Neural cell (in vitro differentiated cells): ENCODE data around the gene MEGF11. TPM values are rescaled to one million over a fixed set of nuclear protein-coding genes. Genes with fewer than 3 reads are reported as not detected.

ENCODE experiments used
- H2AFZ ChIP-seq: fragments of 200-600, 300-800 bp; sonication (generic), shearing (Covaris generic); 2 replicates; pipeline ENCODE4 v1.6.0; 2014; ENCODE audit warnings: low read depth, mild to moderate bottlenecking, antibody characterized with exemption, low read length, moderate library complexity
- H3F3A ChIP-seq: fragments of 200-600 bp; shearing (Covaris generic); 2 replicates; pipeline ENCODE4 v1.6.1; 2016; ENCODE audit warnings: mild to moderate bottlenecking, moderate library complexity, mixed read lengths, antibody characterized with exemption, low read length; ENCODE audit not compliant: insufficient read depth, poor library complexity, severe bottlenecking
- H3K27ac ChIP-seq: fragments of 200-600, 300-800 bp; sonication (generic), shearing (Covaris generic); 2 replicates; pipeline ENCODE4 v1.5.1; 2014; ENCODE audit warnings: mild to moderate bottlenecking, low read length, moderate library complexity
- H3K27me3 ChIP-seq: fragments of 300-800, 200-600 bp; sonication (generic), shearing (Covaris generic); 2 replicates; pipeline ENCODE4 v1.6.0; 2014; ENCODE audit warnings: mild to moderate bottlenecking, low read depth, low read length, moderate library complexity; ENCODE audit not compliant: insufficient read depth
- H3K36me3 ChIP-seq: fragments of 300-800, 200-600 bp; sonication (generic), shearing (Covaris generic); 2 replicates; pipeline ENCODE4 v1.5.1; 2014; ENCODE audit warnings: mild to moderate bottlenecking, antibody characterized with exemption, low read length, moderate library complexity; ENCODE audit not compliant: insufficient read depth
- H3K4me2 ChIP-seq: fragments of 300-800, 200-600 bp; sonication (generic), shearing (Covaris generic); 2 replicates; pipeline ENCODE4 v1.6.0; 2014; ENCODE audit warnings: mild to moderate bottlenecking, low read length
- H3K4me3 ChIP-seq: fragments of 300-800, 200-600 bp; sonication (generic), shearing (Covaris generic); 2 replicates; pipeline ENCODE4 v1.5.1; 2014; ENCODE audit warnings: mild to moderate bottlenecking, low read length, moderate library complexity
- H3K79me2 ChIP-seq: fragments of 200-600 bp; shearing (Covaris generic); replicated peaks from 2 replicates; pipeline ENCODE4 v1.6.0; 2014; ENCODE audit warnings: mild to moderate bottlenecking, low read length, moderate library complexity; ENCODE audit not compliant: insufficient read depth
- H3K9ac ChIP-seq: fragments of 300-800, 200-600 bp; sonication (generic), shearing (Covaris generic); 2 replicates; pipeline ENCODE4 v1.6.1; 2016; ENCODE audit warnings: mild to moderate bottlenecking, low read length, mixed read lengths
- H3K9me2 ChIP-seq: fragments of 200-600 bp; shearing (Covaris generic); 2 replicates; pipeline ENCODE4 v1.6.1; 2016; ENCODE audit warnings: mild to moderate bottlenecking, low read length, mixed read lengths; ENCODE audit not compliant: insufficient read depth
- H3K9me3 ChIP-seq: fragments of 200-600, 300-800 bp; sonication (generic), shearing (Covaris generic); 2 replicates; pipeline ENCODE4 v1.6.1; 2016; ENCODE audit warnings: mild to moderate bottlenecking, mixed run types, low read length, moderate library complexity, mixed read lengths
- H4K20me1 ChIP-seq: fragments of 200-600 bp; shearing (Covaris generic); 2 replicates; pipeline ENCODE4 v1.6.1; 2016; ENCODE audit warnings: mild to moderate bottlenecking, mixed run types; ENCODE audit not compliant: insufficient read depth
- EP300 ChIP-seq: fragments of 450-650 bp; conservative IDR thresholded peaks from 2 replicates; pipeline ENCODE4 v1.6.1; 2014; ENCODE audit warnings: antibody characterized with exemption, mild to moderate bottlenecking, moderate library complexity; ENCODE audit not compliant: poor library complexity, severe bottlenecking
- EZH2 ChIP-seq: fragments of 200-600, 300-800 bp; shearing (Covaris generic), sonication (generic); IDR thresholded peaks from 2 replicates; pipeline ENCODE4 v1.6.1; 2014; ENCODE audit warnings: antibody characterized with exemption, low read length, borderline replicate concordance, mild to moderate bottlenecking; ENCODE audit not compliant: insufficient read depth, poor library complexity, severe bottlenecking
- MXI1 ChIP-seq: fragments of 450-650 bp; conservative IDR thresholded peaks from 2 replicates; pipeline ENCODE4 v1.6.1; 2014; ENCODE audit warnings: antibody characterized with exemption, mild to moderate bottlenecking; ENCODE audit not compliant: poor library complexity, severe bottlenecking
- POLR2AphosphoS5 ChIP-seq: IDR thresholded peaks from 2 replicates; pipeline ENCODE4 v1.6.1; 2012
- RAD21 ChIP-seq: fragments of 450-650 bp; conservative IDR thresholded peaks from 2 replicates; pipeline ENCODE4 v1.6.1; 2014; ENCODE audit warnings: antibody characterized with exemption, mild to moderate bottlenecking, moderate library complexity
- SMC3 ChIP-seq: fragments of 450-650 bp; conservative IDR thresholded peaks from 2 replicates; pipeline ENCODE4 v1.6.1; 2014; ENCODE audit warnings: antibody characterized with exemption, mild to moderate bottlenecking, moderate library complexity; ENCODE audit not compliant: poor library complexity
- TAF1 ChIP-seq: IDR thresholded peaks from 2 replicates; pipeline ENCODE4 v1.6.1; 2012; ENCODE audit warnings: low read depth
- polyA plus RNA-seq: library from polyadenylated mRNA; depleted of rRNA; stranded (reverse); fragments of >200 nt; gene quantifications from 2 replicates; pipeline ENCODE4 v1.2.3, GENCODE V29; 2014
- TF ChIP-seq, protein P1 (sequence below): fragments of 450-650 bp; IDR thresholded peaks from 2 replicates; pipeline ENCODE4 v1.5.1; 2014; ENCODE audit warnings: antibody characterized with exemption, mild to moderate bottlenecking, moderate library complexity; ENCODE audit not compliant: poor library complexity, severe bottlenecking
- TF ChIP-seq, protein P2 (sequence below): IDR thresholded peaks from 2 replicates; pipeline ENCODE4 v1.6.1; 2012; ENCODE audit warnings: borderline replicate concordance

MEGF11 gene
- polyA plus RNA-seq, 1 donor from 2014 or later: 0.64 TPM

DNA sequence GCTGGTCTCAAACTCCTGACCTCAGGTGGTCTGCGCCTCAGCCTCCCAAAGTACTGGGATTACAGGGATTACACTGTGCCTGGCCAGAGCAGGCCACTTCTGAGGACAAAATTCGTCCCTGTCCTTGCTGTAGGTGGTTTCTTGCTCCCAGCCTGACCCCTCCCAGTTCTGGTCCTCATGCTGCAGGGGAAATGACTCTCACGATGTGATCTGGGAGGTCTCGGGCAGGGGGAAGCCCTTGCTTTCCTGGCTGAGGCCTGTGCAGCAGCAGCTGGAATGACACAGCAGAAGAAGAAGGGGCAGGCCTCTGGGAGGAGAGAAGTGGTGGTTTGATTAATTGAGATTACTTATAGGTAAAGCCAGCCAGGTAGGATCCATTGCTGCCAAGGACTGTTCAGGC is 39.3 kb downstream of the MEGF11 start:
- no peaks in the 10 kb centered on the region for H4K20me1 ChIP-seq
- H2AFZ ChIP-seq: no peak overlapping the region
- H3K79me2 ChIP-seq: no peaks in the 10 kb centered on the region
- no peak overlapping the region for H3K9ac ChIP-seq
- H3K9me3 ChIP-seq: no peaks in the 10 kb centered on the region
- no peak overlapping the region for H3K27ac ChIP-seq
- H3K4me3 ChIP-seq: no peak overlapping the region
- H3K9me2 ChIP-seq: no peaks in the 10 kb centered on the region
- H3K36me3 ChIP-seq: no peaks in the 10 kb centered on the region
- H3F3A ChIP-seq: no peaks in the 10 kb centered on the region
- H3K27me3 ChIP-seq: no peaks in the 10 kb centered on the region
- H3K4me2 ChIP-seq: no peak overlapping the region
- TF ChIP-seq RAD21: no peak
- TF ChIP-seq, protein P1, sequence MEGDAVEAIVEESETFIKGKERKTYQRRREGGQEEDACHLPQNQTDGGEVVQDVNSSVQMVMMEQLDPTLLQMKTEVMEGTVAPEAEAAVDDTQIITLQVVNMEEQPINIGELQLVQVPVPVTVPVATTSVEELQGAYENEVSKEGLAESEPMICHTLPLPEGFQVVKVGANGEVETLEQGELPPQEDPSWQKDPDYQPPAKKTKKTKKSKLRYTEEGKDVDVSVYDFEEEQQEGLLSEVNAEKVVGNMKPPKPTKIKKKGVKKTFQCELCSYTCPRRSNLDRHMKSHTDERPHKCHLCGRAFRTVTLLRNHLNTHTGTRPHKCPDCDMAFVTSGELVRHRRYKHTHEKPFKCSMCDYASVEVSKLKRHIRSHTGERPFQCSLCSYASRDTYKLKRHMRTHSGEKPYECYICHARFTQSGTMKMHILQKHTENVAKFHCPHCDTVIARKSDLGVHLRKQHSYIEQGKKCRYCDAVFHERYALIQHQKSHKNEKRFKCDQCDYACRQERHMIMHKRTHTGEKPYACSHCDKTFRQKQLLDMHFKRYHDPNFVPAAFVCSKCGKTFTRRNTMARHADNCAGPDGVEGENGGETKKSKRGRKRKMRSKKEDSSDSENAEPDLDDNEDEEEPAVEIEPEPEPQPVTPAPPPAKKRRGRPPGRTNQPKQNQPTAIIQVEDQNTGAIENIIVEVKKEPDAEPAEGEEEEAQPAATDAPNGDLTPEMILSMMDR: no peak
- TF ChIP-seq, protein P2, sequence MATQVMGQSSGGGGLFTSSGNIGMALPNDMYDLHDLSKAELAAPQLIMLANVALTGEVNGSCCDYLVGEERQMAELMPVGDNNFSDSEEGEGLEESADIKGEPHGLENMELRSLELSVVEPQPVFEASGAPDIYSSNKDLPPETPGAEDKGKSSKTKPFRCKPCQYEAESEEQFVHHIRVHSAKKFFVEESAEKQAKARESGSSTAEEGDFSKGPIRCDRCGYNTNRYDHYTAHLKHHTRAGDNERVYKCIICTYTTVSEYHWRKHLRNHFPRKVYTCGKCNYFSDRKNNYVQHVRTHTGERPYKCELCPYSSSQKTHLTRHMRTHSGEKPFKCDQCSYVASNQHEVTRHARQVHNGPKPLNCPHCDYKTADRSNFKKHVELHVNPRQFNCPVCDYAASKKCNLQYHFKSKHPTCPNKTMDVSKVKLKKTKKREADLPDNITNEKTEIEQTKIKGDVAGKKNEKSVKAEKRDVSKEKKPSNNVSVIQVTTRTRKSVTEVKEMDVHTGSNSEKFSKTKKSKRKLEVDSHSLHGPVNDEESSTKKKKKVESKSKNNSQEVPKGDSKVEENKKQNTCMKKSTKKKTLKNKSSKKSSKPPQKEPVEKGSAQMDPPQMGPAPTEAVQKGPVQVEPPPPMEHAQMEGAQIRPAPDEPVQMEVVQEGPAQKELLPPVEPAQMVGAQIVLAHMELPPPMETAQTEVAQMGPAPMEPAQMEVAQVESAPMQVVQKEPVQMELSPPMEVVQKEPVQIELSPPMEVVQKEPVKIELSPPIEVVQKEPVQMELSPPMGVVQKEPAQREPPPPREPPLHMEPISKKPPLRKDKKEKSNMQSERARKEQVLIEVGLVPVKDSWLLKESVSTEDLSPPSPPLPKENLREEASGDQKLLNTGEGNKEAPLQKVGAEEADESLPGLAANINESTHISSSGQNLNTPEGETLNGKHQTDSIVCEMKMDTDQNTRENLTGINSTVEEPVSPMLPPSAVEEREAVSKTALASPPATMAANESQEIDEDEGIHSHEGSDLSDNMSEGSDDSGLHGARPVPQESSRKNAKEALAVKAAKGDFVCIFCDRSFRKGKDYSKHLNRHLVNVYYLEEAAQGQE: no peak
- no peak for TF ChIP-seq SMC3
- TF ChIP-seq EP300: no peak
- no peak for TF ChIP-seq POLR2AphosphoS5
- no peak for TF ChIP-seq EZH2
- TF ChIP-seq MXI1: no peak
- no peak for TF ChIP-seq TAF1

GRCh38 chr15:66212563-66212921 is 41.0 kb downstream of the MEGF11 start:
- H3K4me2 ChIP-seq: no peak overlapping the region
- H4K20me1 ChIP-seq: no peaks in the 10 kb centered on the region
- H3K79me2 ChIP-seq: no peaks in the 10 kb centered on the region
- TF ChIP-seq RAD21: no peak
- no peaks in the 10 kb centered on the region for H3K27me3 ChIP-seq
- H2AFZ ChIP-seq: no peak overlapping the region
- H3K9ac ChIP-seq: no peak overlapping the region
- no peaks in the 10 kb centered on the region for H3K9me3 ChIP-seq
- no peaks in the 10 kb centered on the region for H3F3A ChIP-seq
- H3K36me3 ChIP-seq: no peaks in the 10 kb centered on the region
- H3K4me3 ChIP-seq: no peak overlapping the region
- H3K27ac ChIP-seq: no peak overlapping the region
- H3K9me2 ChIP-seq: no peaks in the 10 kb centered on the region
